Retinal pigment epithelial cell (primary cell): ENCODE data around the gene CDIPT.

Experiments
- DNase-seq: peaks from one replicate; pipeline ENCODE4 v3.0.0-alpha.2; 2010; ENCODE audit warnings: low read depth
- H3K4me3 ChIP-seq: 2 replicates; pipeline ENCODE4 v1.5.1; 2011; ENCODE audit warnings: mild to moderate bottlenecking, low read length, control low read depth, moderate library complexity
- TF ChIP-seq, protein P1 (sequence below): conservative IDR thresholded peaks from 2 replicates; pipeline ENCODE4 v1.5.1; 2011; ENCODE audit warnings: low read depth, low read length, control low read depth, inconsistent platforms

The CDIPT gene

DNA sequence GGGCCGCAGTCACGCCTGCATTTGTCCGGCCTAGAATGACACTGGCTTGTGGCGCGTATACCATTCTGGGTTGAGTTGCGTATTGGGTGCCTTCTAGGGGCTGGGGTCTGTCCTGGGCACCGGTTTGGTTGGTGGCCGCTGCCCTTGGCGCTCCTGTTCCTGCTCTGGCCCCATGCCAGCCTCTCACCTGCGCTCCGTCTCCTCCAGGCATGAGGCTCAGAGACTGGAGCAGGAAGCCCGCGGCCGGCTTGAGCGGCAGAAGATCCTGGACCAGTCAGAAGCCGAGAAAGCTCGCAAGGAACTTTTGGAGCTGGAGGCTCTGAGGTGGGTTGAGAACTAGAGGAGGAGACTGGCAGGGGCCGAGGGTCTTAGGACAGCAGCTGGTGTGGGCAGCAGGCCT lies 17.4 kb downstream of the CDIPT start:
- no peak for DNase-seq
- H3K4me3 ChIP-seq = no peak overlapping the region
- TF ChIP-seq, protein P1, sequence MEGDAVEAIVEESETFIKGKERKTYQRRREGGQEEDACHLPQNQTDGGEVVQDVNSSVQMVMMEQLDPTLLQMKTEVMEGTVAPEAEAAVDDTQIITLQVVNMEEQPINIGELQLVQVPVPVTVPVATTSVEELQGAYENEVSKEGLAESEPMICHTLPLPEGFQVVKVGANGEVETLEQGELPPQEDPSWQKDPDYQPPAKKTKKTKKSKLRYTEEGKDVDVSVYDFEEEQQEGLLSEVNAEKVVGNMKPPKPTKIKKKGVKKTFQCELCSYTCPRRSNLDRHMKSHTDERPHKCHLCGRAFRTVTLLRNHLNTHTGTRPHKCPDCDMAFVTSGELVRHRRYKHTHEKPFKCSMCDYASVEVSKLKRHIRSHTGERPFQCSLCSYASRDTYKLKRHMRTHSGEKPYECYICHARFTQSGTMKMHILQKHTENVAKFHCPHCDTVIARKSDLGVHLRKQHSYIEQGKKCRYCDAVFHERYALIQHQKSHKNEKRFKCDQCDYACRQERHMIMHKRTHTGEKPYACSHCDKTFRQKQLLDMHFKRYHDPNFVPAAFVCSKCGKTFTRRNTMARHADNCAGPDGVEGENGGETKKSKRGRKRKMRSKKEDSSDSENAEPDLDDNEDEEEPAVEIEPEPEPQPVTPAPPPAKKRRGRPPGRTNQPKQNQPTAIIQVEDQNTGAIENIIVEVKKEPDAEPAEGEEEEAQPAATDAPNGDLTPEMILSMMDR = no peak

DNA sequence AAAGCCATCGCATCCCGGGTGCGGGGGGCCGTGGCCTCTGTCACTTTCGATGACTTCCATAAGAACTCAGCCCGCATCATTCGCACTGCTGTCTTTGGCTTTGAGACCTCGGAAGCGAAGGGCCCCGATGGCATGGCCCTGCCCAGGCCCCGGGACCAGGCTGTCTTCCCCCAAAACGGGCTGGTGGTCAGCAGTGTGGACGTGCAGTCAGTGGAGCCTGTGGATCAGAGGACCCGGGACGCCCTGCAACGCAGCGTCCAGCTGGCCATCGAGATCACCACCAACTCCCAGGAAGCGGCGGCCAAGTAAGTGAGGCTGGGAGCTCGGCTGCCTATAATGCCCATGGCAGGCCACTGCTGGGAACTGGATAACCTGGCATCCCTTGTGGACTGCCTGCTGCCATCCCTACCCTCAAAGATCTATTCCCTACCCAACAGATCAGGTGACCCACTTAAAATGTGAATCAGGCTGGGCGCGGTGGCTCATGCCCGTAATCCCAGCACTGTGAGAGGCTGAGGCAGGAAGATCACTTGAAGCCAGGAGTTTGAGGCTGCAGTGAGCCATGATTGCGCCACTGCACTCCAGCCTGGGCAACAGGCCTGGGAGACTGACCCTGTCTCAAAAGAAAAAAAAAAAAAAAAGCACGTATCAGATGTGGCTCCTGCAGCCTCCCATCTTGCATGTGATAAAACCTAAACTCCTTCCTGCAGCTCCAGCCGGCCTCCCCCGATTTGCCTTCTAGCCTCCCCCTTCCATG lies 18.3 kb downstream of the CDIPT start:
- TF ChIP-seq, protein P1 = no peak
- H3K4me3 ChIP-seq = no peak overlapping the region
- DNase-seq = no peak

GRCh38 chr16:29843931-29844330 lies 19.1 kb downstream of the CDIPT start:
- no peak for DNase-seq
- TF ChIP-seq, protein P1 = no peak
- H3K4me3 ChIP-seq = no peak overlapping the region

GRCh38 chr16:29842732-29843346 lies 20.2 kb downstream of the CDIPT start:
- DNase-seq = no peak
- no peak overlapping the region for H3K4me3 ChIP-seq
- TF ChIP-seq, protein P1 = no peak

GRCh38 chr16:29841631-29842030 lies 21.4 kb downstream of the CDIPT start:
- DNase-seq = no peak
- no peak overlapping the region for H3K4me3 ChIP-seq
- TF ChIP-seq, protein P1 = no peak

GRCh38 chr16:29840240-29840639 lies 22.8 kb downstream of the CDIPT start:
- no peak overlapping the region for H3K4me3 ChIP-seq
- TF ChIP-seq, protein P1 = no peak
- DNase-seq = no peak

DNA sequence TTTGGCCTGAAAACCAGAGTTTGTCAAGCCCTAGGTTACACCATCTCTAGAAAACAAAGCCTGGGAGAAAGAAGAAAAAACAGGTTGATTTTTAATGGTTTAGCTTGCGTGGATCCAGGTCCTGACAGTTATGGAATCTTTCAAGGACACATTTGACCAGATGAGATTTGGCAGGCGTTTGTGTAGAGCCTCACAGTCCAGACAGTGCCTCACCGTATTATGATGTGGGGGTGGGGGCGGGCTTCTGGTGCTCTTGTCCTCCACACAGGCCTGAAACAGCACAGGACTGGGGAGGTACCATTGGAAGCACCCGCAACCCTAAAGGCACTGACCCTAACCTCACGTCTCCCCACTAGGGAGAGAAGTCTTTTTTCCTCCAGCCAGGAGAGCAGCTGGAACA lies 23.2 kb downstream of the CDIPT start:
- TF ChIP-seq, protein P1 = no peak
- no peak for DNase-seq
- no peak overlapping the region for H3K4me3 ChIP-seq
